K562 (cell line): ENCODE measurements around the gene GABARAP. TPM values are rescaled to one million over a fixed set of nuclear protein-coding genes. Genes with fewer than 3 reads are reported as not detected.

ENCODE experiments used
- ATF1 ChIP-seq, 2 experiments: fragments of 450-650 bp in 1 of 2; IDR thresholded peaks; 2 replicates each; pipeline ENCODE4 v1.6.1; 2016; ENCODE audit warnings: missing compliant biosample characterization in 1 of 2, missing genetic modification characterization in 1 of 2
- DPF2 ChIP-seq: fragments of 450-650 bp; IDR thresholded peaks from 2 replicates; pipeline ENCODE4 v1.6.1; 2016
- GABPA ChIP-seq: fragments of 200-800 bp; sonication (Bioruptor generic); conservative IDR thresholded peaks from 2 replicates; pipeline ENCODE4 v1.6.1; 2016; ENCODE audit warnings: low read depth, missing genetic modification characterization, missing compliant biosample characterization
- HNRNPL ChIP-seq: fragments of 200-400 bp; formaldehyde crosslinking; IDR thresholded peaks from 2 replicates; pipeline ENCODE4 v1.6.1; 2017; ENCODE audit warnings: low read depth, mild to moderate bottlenecking, low read length
- KDM2B ChIP-seq: fragments of 250-450 bp; sonication (Bioruptor Pico); IDR thresholded peaks from 2 replicates; pipeline ENCODE4 v1.8.0; 2021; ENCODE audit warnings: mild to moderate bottlenecking, moderate library complexity
- KLF1 ChIP-seq: fragments of 450-650 bp; IDR thresholded peaks from 2 replicates; pipeline ENCODE4 v1.6.1; 2016; ENCODE audit warnings: missing genetic modification characterization, missing compliant biosample characterization
- NFXL1 ChIP-seq: fragments of 450-650 bp; formaldehyde crosslinking; IDR thresholded peaks from 2 replicates; pipeline ENCODE4 v1.4.0; 2021; ENCODE audit warnings: mild to moderate bottlenecking
- RFX5 ChIP-seq: IDR thresholded peaks from 2 replicates; pipeline ENCODE4 v1.6.1; 2011; ENCODE audit warnings: low read depth, mild to moderate bottlenecking, improper control_type of control experiment, low read length
- RHOXF2B ChIP-seq: fragments of 250-450 bp; sonication (Bioruptor Pico); conservative IDR thresholded peaks from 2 replicates; pipeline ENCODE4 v1.5.1; 2021
- ZBTB26 ChIP-seq: fragments of 450-650 bp; formaldehyde crosslinking; IDR thresholded peaks from 2 replicates; pipeline ENCODE4 v1.4.0; 2022; ENCODE audit warnings: missing genetic modification characterization
- polyA plus RNA-seq, 8 experiments: library from polyadenylated mRNA; depleted of rRNA in 4 of 8; stranded (reverse) in 5 of 8; unstranded in 3 of 8; fragments of >200 nt; fragmentation: Nextera tagmentation in 2 of 8; fragmentation: Illumina TruSeq in 1 of 8; extraction: Ambion mirVana in 2 of 8; extraction: Trizol in 1 of 8; gene quantifications; 2 replicates each; pipeline versions ENCODE4 v1.2.1 to v1.2.3, GENCODE V29; 2011 to 2014; ENCODE audit warnings: inconsistent platforms in 1 of 8, missing spikeins in 1 of 8
- total RNA-seq, 7 experiments: library from RNA; depleted of rRNA in 6 of 7; stranded (reverse); fragments of >200 nt in 6 of 7; fragmentation: Illumina TruSeq in 2 of 7; extraction: Trizol in 2 of 7; gene quantifications; 2 replicates each; pipeline versions ENCODE4 v1.2.1 to v1.2.3, GENCODE V29; 2011 to 2021; ENCODE audit warnings: low replicate concordance in 1 of 7
- TF ChIP-seq, protein P1 (sequence below), 2 experiments: fragments of 450-650 bp; formaldehyde crosslinking in 1 of 2; IDR thresholded peaks; 2 replicates each; pipeline versions ENCODE4 v1.4.0 to v1.6.1; 2014 to 2020; ENCODE audit warnings: mild to moderate bottlenecking in 2 of 2, borderline replicate concordance in 1 of 2, low read depth in 1 of 2
- TF ChIP-seq, protein P2 (sequence below): sonication (generic); formaldehyde crosslinking; IDR thresholded peaks from 2 replicates; pipeline ENCODE4 v1.8.0; 2022; ENCODE audit warnings: missing genetic modification reagents, mild to moderate bottlenecking, borderline replicate concordance
- TF ChIP-seq, protein P3 (sequence below): fragments of 250-450 bp; sonication (Bioruptor Pico); IDR thresholded peaks from 2 replicates; pipeline ENCODE4 v1.5.0; 2021; ENCODE audit warnings: mild to moderate bottlenecking, borderline replicate concordance

Gene GABARAP
- total and polyA plus RNA-seq, 9 of the 15 experiments (the other 6 are each of a cell fraction or from before 2014, with no cell fraction given) = 47.5 to 373 (median 152) TPM

GRCh38 chr17:7239091-7240027 lies 2.9 kb downstream of the GABARAP start, which contains the start of gene PHF23 (continued):
- TF ChIP-seq, protein P1, sequence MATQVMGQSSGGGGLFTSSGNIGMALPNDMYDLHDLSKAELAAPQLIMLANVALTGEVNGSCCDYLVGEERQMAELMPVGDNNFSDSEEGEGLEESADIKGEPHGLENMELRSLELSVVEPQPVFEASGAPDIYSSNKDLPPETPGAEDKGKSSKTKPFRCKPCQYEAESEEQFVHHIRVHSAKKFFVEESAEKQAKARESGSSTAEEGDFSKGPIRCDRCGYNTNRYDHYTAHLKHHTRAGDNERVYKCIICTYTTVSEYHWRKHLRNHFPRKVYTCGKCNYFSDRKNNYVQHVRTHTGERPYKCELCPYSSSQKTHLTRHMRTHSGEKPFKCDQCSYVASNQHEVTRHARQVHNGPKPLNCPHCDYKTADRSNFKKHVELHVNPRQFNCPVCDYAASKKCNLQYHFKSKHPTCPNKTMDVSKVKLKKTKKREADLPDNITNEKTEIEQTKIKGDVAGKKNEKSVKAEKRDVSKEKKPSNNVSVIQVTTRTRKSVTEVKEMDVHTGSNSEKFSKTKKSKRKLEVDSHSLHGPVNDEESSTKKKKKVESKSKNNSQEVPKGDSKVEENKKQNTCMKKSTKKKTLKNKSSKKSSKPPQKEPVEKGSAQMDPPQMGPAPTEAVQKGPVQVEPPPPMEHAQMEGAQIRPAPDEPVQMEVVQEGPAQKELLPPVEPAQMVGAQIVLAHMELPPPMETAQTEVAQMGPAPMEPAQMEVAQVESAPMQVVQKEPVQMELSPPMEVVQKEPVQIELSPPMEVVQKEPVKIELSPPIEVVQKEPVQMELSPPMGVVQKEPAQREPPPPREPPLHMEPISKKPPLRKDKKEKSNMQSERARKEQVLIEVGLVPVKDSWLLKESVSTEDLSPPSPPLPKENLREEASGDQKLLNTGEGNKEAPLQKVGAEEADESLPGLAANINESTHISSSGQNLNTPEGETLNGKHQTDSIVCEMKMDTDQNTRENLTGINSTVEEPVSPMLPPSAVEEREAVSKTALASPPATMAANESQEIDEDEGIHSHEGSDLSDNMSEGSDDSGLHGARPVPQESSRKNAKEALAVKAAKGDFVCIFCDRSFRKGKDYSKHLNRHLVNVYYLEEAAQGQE (IDR thresholded peaks at IDR 0.05; ENCODE audit: borderline replicate concordance) = peak; percentile 44; the same call in 1 of the 2 replicates
- TF ChIP-seq, protein P1 (CRISPR knock-in tag; IDR thresholded peaks at IDR 0.05; ENCODE audit: low read depth) = no peak
- peak; percentile 17; the same call in 1 of the 2 replicates for TF ChIP-seq DPF2
- TF ChIP-seq, protein P2, sequence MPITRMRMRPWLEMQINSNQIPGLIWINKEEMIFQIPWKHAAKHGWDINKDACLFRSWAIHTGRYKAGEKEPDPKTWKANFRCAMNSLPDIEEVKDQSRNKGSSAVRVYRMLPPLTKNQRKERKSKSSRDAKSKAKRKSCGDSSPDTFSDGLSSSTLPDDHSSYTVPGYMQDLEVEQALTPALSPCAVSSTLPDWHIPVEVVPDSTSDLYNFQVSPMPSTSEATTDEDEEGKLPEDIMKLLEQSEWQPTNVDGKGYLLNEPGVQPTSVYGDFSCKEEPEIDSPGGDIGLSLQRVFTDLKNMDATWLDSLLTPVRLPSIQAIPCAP (CRISPR knock-in tag) = no peak
- TF ChIP-seq GABPA (tag) = peak; percentile 97
- TF ChIP-seq NFXL1 (CRISPR knock-in tag) = no peak
- TF ChIP-seq, protein P3, sequence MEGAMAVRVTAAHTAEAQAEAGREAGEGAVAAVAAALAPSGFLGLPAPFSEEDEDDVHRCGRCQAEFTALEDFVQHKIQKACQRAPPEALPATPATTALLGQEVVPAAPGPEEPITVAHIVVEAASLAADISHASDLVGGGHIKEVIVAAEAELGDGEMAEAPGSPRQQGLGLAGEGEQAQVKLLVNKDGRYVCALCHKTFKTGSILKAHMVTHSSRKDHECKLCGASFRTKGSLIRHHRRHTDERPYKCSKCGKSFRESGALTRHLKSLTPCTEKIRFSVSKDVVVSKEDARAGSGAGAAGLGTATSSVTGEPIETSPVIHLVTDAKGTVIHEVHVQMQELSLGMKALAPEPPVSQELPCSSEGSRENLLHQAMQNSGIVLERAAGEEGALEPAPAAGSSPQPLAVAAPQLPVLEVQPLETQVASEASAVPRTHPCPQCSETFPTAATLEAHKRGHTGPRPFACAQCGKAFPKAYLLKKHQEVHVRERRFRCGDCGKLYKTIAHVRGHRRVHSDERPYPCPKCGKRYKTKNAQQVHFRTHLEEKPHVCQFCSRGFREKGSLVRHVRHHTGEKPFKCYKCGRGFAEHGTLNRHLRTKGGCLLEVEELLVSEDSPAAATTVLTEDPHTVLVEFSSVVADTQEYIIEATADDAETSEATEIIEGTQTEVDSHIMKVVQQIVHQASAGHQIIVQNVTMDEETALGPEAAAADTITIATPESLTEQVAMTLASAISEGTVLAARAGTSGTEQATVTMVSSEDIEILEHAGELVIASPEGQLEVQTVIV = no peak
- 0 out of 2 replicates have a peak, but pooled peaks have one; percentile 37 for TF ChIP-seq ZBTB26
- no peak for TF ChIP-seq ATF1 (CRISPR knock-in tag; IDR thresholded peaks at IDR 0.05)
- TF ChIP-seq ATF1 (tag; IDR thresholded peaks at IDR 0.05) = peak; percentile 42; the same call in 1 of the 2 replicates
- TF ChIP-seq HNRNPL = no peak
- no peak for TF ChIP-seq KLF1 (tag)
- TF ChIP-seq KDM2B (CRISPR knock-in tag) = no peak
- TF ChIP-seq RFX5 = no peak
- no peak for TF ChIP-seq RHOXF2B (CRISPR knock-in tag)
